ENCODE data around the gene ZNF219. TPM values are rescaled to one million over a fixed set of nuclear protein-coding genes. Genes with fewer than 3 reads are reported as not detected.

The ZNF219 gene
- total and polyA plus RNA-seq, 7 experiments from 2014 or later: 2.3 to 22.1 (median 6.5) TPM

DNA sequence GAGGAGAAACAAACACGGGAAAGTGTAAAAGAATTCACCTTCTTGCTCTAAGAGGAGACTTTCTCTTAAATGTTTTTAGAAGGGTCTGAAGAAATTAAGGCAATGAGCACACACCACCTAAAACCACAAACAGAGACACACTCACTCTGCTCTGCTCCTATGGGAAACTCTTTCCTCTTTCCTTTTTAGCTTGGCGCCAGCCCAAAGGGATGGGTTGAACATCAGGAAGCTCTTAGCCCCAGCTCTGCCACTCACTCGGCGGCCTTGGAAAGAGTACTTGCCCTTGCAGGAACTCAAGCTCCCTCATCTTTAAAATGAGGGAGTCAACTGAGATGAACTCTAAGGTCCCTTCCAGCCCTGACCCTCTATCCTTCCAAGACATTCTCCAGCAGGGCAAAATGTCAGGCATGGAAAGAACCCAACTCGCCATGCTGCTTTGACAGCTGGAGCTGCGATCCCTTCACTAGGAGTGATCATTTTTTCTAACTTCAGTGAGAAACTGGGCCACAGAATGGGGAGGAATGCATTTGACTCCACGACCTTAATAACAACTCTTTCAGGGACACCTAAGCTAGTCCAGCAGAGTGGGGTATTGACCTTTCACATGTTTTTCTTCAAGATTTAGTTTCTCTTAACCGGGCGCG, 41.8 kb downstream of the ZNF219 start:
- Histone ChIP-seq H3K9me3 (ENCODE audit: control insufficient read depth in 2 of 3, low read length in 3 of 3) (no peaks in the 10 kb centered on the region), H3K4me3 (ENCODE audit: low read length) (no peak overlapping the region), H3K27ac (ENCODE audit: low read depth, low read length) (no peak overlapping the region), H3K27me3 (ENCODE audit: control insufficient read depth in 2 of 2, insufficient read depth in 2 of 2, low read length in 2 of 2) (no peaks in the 10 kb centered on the region), H3K36me3 (ENCODE audit: control insufficient read depth in 2 of 3, insufficient read depth in 3 of 3, low read length in 3 of 3) (no peaks in the 10 kb centered on the region), H3K4me1 (ENCODE audit: control insufficient read depth in 2 of 2, insufficient read depth in 2 of 2, low read length in 2 of 2) (no peaks in the 10 kb centered on the region)
- ATAC-seq (no peak), DNase-seq (no peak)
- no peaks in the 10 kb centered on the region for H3K9me3 Mint-ChIP-seq
- CTCF ChIA-PET: no interaction called here
- intact Hi-C loops (cut with micrococcal nuclease): no loop called here
- POLR2A ChIA-PET: no interaction called here
- H3K27me3 Mint-ChIP-seq: peaks cover 12 to 22% (median 22%) of the 10 kb centered on the region in 5 donors
- no peak overlapping the region for H3K27ac Mint-ChIP-seq
- H3K4me3 Mint-ChIP-seq: no peak overlapping the region
- H3K4me1 Mint-ChIP-seq: no peaks in the 10 kb centered on the region
- H3K36me3 Mint-ChIP-seq: no peaks in the 10 kb centered on the region

DNA sequence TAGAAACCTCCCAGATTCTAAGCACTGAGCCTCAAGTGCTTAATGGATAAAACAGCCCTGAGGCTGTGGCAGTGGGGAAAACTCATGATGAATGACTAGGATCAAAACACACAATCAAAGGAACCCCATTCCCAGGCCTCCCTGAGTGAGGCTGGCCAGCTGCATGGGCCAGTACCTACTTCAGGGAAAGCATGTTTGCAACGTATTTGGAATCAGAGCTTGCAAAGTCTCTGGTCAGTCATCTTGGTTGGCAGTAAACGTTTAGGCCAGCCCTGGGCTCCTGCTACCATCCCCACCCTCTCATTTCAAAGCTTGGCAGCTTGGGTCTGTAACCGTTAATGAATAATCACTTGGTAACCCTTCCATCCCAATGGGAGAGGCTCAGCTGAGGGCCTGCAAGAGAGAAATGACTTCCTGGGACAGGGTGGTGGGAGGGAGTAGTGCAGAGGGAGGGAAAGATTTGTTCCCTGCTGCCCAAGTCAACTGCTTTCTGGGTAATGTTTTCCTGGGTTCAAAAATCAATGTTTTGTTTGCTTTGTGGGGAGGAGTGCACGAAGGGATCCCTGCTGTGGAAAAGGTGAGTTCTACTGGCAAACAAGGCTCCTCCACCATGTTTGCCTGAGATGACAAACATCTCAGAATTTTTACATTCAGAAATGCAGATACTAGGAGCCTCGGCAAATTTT, 42.9 kb downstream of the ZNF219 start:
- DNase-seq: no peak
- Mint-ChIP-seq H3K36me3 (no peaks in the 10 kb centered on the region), H3K27me3 (peaks cover 4 to 20% (median 15%) of the 10 kb centered on the region in 5 donors), H3K27ac (no peak overlapping the region), H3K9me3 (no peaks in the 10 kb centered on the region), H3K4me3 (no peak overlapping the region), H3K4me1 (no peaks in the 10 kb centered on the region)
- no peaks in the 10 kb centered on the region for H3K36me3 ChIP-seq (ENCODE audit: control insufficient read depth in 2 of 3, insufficient read depth in 3 of 3, low read length in 3 of 3)
- no peaks in the 10 kb centered on the region for H3K4me1 ChIP-seq (ENCODE audit: control insufficient read depth in 2 of 2, insufficient read depth in 2 of 2, low read length in 2 of 2)
- ChIA-PET CTCF (no interaction called here), POLR2A (no interaction called here)
- no peaks in the 10 kb centered on the region for H3K9me3 ChIP-seq (ENCODE audit: control insufficient read depth in 2 of 3, low read length in 3 of 3)
- peaks cover 0 to 4% of the 10 kb centered on the region in 2 donors for H3K27me3 ChIP-seq (ENCODE audit: control insufficient read depth in 2 of 2, insufficient read depth in 2 of 2, low read length in 2 of 2)
- intact Hi-C loops (cut with micrococcal nuclease): no loop called here
- ATAC-seq: no peak
- H3K27ac ChIP-seq (ENCODE audit: low read depth, low read length): no peak overlapping the region
- no peak overlapping the region for H3K4me3 ChIP-seq (ENCODE audit: low read length)

DNA sequence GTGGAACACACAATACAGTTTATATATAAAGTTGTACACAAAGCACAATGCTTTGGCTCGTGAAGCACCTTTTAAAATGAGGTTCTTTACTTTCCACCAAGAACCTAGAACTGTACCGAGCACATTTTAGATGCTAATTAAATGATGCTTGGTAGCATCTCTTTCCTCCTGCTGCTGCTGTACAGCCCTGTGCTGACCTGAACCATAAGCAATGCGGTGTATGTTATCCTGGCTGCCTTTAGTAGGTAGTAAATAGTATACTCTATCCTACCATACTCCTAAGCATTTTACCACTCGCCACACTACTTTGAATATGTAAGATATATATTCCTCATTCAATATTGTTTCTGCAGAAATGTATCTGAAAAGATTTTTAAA, 43.7 kb downstream of the ZNF219 start:
- no peaks in the 10 kb centered on the region for H3K4me1 ChIP-seq (ENCODE audit: control insufficient read depth in 2 of 2, insufficient read depth in 2 of 2, low read length in 2 of 2)

DNA sequence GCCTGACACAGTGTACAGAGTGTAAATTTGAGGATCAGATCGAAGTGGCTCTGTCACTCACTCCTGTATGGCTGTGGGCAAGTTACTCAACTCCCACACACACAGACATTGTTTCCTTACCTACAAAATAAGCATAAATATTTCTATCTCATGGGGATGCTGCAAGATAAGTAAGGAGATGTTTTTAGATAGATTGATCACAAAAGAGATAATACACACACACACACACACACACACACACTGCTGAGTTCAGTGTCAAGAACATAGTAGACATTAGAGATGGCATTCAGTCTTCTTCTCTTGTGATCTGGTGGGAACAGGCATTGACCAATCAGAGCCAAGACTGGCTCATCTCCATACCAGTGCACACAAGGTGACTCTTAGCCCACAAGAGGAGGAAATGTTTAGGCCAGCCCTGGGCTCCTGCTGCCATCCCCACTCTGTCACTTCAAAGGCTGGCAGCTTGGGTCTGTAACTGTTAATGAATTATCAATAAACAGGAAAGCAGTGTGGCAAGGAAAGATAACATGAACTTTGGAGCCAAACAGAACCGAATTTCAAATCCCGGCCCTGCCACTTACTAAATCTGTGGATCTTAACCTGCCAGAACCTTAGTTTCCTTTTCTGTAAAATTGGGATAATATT, 44.2 kb downstream of the ZNF219 start:
- Mint-ChIP-seq H3K36me3 (no peaks in the 10 kb centered on the region), H3K27me3 (peaks cover 0 to 19% (median 9%) of the 10 kb centered on the region in 5 donors), H3K9me3 (no peaks in the 10 kb centered on the region), H3K4me1 (no peaks in the 10 kb centered on the region), H3K27ac (no peak overlapping the region), H3K4me3 (no peak overlapping the region)
- ChIA-PET POLR2A (no interaction called here), CTCF (no interaction called here)
- Histone ChIP-seq H3K36me3 (ENCODE audit: control insufficient read depth in 2 of 3, insufficient read depth in 3 of 3, low read length in 3 of 3) (no peaks in the 10 kb centered on the region), H3K9me3 (ENCODE audit: control insufficient read depth in 2 of 3, low read length in 3 of 3) (no peaks in the 10 kb centered on the region), H3K27me3 (ENCODE audit: control insufficient read depth in 2 of 2, insufficient read depth in 2 of 2, low read length in 2 of 2) (peaks cover 0 to 4% of the 10 kb centered on the region in 2 donors), H3K4me1 (ENCODE audit: control insufficient read depth in 2 of 2, insufficient read depth in 2 of 2, low read length in 2 of 2) (no peaks in the 10 kb centered on the region), H3K27ac (ENCODE audit: low read depth, low read length) (no peak overlapping the region), H3K4me3 (ENCODE audit: low read length) (no peak overlapping the region)
- DNase-seq (no peak), ATAC-seq (no peak)
- intact Hi-C loops (cut with micrococcal nuclease): no loop called here

More for the DNA sequence above, 43.7 kb downstream of the ZNF219 start:
- Mint-ChIP-seq H3K36me3 (no peaks in the 10 kb centered on the region), H3K4me1 (no peaks in the 10 kb centered on the region), H3K27me3 (peaks cover 0 to 18% (median 9%) of the 10 kb centered on the region in 5 donors), H3K4me3 (no peak overlapping the region), H3K9me3 (no peaks in the 10 kb centered on the region), H3K27ac (no peak overlapping the region)
- intact Hi-C loops (cut with micrococcal nuclease): no loop called here
- Histone ChIP-seq H3K36me3 (ENCODE audit: control insufficient read depth in 2 of 3, insufficient read depth in 3 of 3, low read length in 3 of 3) (no peaks in the 10 kb centered on the region), H3K27me3 (ENCODE audit: control insufficient read depth in 2 of 2, insufficient read depth in 2 of 2, low read length in 2 of 2) (peaks cover 0 to 4% of the 10 kb centered on the region in 2 donors), H3K9me3 (ENCODE audit: control insufficient read depth in 2 of 3, low read length in 3 of 3) (no peaks in the 10 kb centered on the region), H3K4me3 (ENCODE audit: low read length) (no peak overlapping the region), H3K27ac (ENCODE audit: low read depth, low read length) (no peak overlapping the region)
- CTCF ChIA-PET: no interaction called here
- POLR2A ChIA-PET: no interaction called here
- DNase-seq: no peak
- no peak for ATAC-seq

DNA sequence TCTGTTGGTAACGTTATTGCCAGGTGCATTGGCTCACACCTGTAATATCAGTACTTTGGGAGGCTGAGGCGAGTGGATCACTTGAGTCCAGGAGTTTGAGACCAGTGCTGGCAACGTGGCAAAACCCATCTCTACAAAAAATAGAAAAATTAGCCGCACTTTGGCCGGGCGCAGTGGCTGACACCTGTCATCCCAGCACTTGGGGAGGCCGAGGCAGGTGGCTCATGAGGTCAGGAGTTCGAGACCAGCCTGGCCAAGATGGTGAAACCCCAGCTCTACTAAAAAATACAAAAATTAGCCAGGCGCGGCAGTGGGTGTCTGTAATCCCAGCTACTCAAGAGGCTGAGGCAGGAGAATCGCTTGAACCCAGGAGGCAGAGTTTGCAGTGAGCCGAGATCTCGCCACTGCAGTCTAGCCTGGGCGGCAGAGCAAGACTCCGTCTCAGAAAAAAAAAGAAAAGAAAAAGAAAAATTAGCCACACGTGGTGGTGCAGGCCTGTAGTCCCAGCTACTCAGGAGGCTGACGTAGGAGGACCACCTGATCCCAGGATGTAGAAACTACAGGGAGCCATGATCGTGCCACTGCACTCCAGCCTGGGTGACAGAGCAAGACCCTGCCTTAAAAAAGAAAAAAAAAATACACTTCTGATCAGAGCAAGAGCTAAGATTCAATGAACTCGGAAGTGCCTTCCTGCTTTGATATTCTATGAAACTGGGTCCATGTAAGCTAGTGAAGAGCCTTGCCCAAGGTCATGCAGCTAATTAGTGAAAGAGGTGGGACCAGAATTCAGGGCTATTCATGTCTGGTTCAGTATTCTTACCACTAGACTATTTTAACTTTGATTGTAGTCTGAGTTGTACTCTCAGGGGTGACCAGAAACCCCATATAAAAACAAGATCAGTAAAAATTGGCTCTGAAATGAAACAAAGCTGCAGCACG, 45.0 kb downstream of the ZNF219 start:
- ATAC-seq: no peak
- no peak for DNase-seq
- Histone ChIP-seq H3K36me3 (ENCODE audit: control insufficient read depth in 2 of 3, insufficient read depth in 3 of 3, low read length in 3 of 3) (no peaks in the 10 kb centered on the region), H3K27me3 (ENCODE audit: control insufficient read depth in 2 of 2, insufficient read depth in 2 of 2, low read length in 2 of 2) (peaks cover 0 to 4% of the 10 kb centered on the region in 2 donors), H3K27ac (ENCODE audit: low read depth, low read length) (no peak overlapping the region), H3K9me3 (ENCODE audit: control insufficient read depth in 2 of 3, low read length in 3 of 3) (no peaks in the 10 kb centered on the region), H3K4me1 (ENCODE audit: control insufficient read depth in 2 of 2, insufficient read depth in 2 of 2, low read length in 2 of 2) (no peaks in the 10 kb centered on the region), H3K4me3 (ENCODE audit: low read length) (no peak overlapping the region)
- Mint-ChIP-seq H3K4me1 (no peaks in the 10 kb centered on the region), H3K27me3 (peaks cover 0 to 21% (median 5%) of the 10 kb centered on the region in 5 donors), H3K27ac (no peak overlapping the region), H3K36me3 (no peaks in the 10 kb centered on the region), H3K4me3 (no peak overlapping the region), H3K9me3 (no peaks in the 10 kb centered on the region)
- ChIA-PET CTCF (no interaction called here), POLR2A (no interaction called here)
- intact Hi-C loops (cut with micrococcal nuclease): no loop called here

DNA sequence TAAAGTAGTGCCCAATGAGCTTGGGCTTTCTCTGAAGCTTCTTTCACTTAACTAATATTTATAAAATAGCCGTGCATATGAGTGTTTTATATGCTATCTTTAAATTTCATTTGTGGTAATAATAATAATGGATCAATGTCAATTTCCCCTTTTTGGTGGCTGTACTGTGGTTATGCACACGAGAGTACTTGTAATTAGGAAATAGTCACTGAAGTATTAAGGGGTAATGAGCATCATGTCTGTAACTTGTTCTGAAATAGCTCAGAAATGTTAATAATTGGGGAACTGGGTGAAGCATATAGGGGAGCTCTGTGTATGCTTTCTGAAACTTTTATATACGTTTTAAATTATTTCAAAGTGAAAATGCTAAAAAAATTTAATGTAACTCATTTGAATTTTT, 47.9 kb downstream of the ZNF219 start:
- Mint-ChIP-seq H3K9me3 (no peaks in the 10 kb centered on the region), H3K27ac (no peak overlapping the region), H3K4me1 (no peaks in the 10 kb centered on the region), H3K4me3 (no peak overlapping the region), H3K27me3 (peaks cover 4 to 29% (median 5%) of the 10 kb centered on the region in 5 donors), H3K36me3 (no peaks in the 10 kb centered on the region)
- Histone ChIP-seq H3K27ac (ENCODE audit: low read depth, low read length) (no peak overlapping the region), H3K27me3 (ENCODE audit: control insufficient read depth in 2 of 2, insufficient read depth in 2 of 2, low read length in 2 of 2) (peaks cover 0 to 4% of the 10 kb centered on the region in 2 donors), H3K4me3 (ENCODE audit: low read length) (no peak overlapping the region), H3K9me3 (ENCODE audit: control insufficient read depth in 2 of 3, low read length in 3 of 3) (no peaks in the 10 kb centered on the region), H3K4me1 (ENCODE audit: control insufficient read depth in 2 of 2, insufficient read depth in 2 of 2, low read length in 2 of 2) (no peaks in the 10 kb centered on the region), H3K36me3 (ENCODE audit: control insufficient read depth in 2 of 3, insufficient read depth in 3 of 3, low read length in 3 of 3) (no peaks in the 10 kb centered on the region)
- DNase-seq (no peak), ATAC-seq (no peak)
- POLR2A ChIA-PET: no interaction called here
- intact Hi-C loops (cut with micrococcal nuclease): no loop called here
- CTCF ChIA-PET: interaction anchor here (1.0 kb wide), 1 partner anchor 37 kb away, joined by 3 read pairs; no protein-coding TSS in a partner anchor
